ENCODE data around the gene MFSD12. TPM values are rescaled to one million over a fixed set of nuclear protein-coding genes. Genes with fewer than 3 reads are reported as not detected.
"Not testable (repeated sequence)": the region's sequence is repeated elsewhere in the genome, so short reads cannot be mapped to it uniquely, and the experiment has no call there.

MFSD12 gene
- total and polyA plus RNA-seq, 2 experiments from 2014 or later = 23.0 to 67.9 TPM

GRCh38 chr19:3572855-3573161 is 15.4 kb upstream of the MFSD12 start, which contains the start of gene HMG20B:
Gene HMG20B, plus strand, starts transcription at chr19:3572944. Its CDS starts 366 bp downstream, at chr19:3573310.
- H3K4me2 ChIP-seq (ENCODE audit: unreplicated experiment) = peak within 1 kb of the TSS; percentile 92
- peak within 1 kb of the TSS; percentile 90 for H3K9ac ChIP-seq
- peak within 1 kb of the TSS; percentile 57 for H3K27ac ChIP-seq
- H4K20me1 ChIP-seq (ENCODE audit: insufficient read depth) = no peaks in the 10 kb centered on the region
- in situ Hi-C loops (cut with MboI) = no loop called here
- H3K79me2 ChIP-seq (ENCODE audit: insufficient read depth) = no peaks in the 10 kb centered on the region; the same call in 1 of the 2 replicates
- H3K36me3 ChIP-seq (ENCODE audit: low read depth) = no peaks in the 10 kb centered on the region
- H3F3A ChIP-seq (ENCODE audit: insufficient read depth) = peaks cover 11% of the 10 kb centered on the region
- H3K9me3 ChIP-seq (ENCODE audit: low read depth) = no peaks in the 10 kb centered on the region
- no peaks in the 10 kb centered on the region for H3K27me3 ChIP-seq (replicated peaks; ENCODE audit: insufficient read depth)
- no peak for TF ChIP-seq EZH2phosphoT487 (IDR thresholded peaks at IDR 0.05; ENCODE audit: insufficient read depth, low read depth)
- TF ChIP-seq EZH2 (IDR thresholded peaks at IDR 0.05; ENCODE audit: insufficient read depth, poor library complexity, severe bottlenecking) = no peak
- H2AFZ ChIP-seq = peak within 1 kb of the TSS; percentile 99
- no peaks in the 10 kb centered on the region for H3K9me2 ChIP-seq (ENCODE audit: insufficient read depth)
- 0 to 2% methylated on average over 1 to 30 of the region's 30 CpGs for WGBS, 2 experiments (ENCODE audit: low coverage in 1 of 2, low lambda C conversion rate in 2 of 2, missing lambda C conversion rate in 2 of 2)
- DNase-seq = no peak
- H3K4me3 ChIP-seq = peak within 1 kb of the TSS; percentile 93
- H3K4me1 ChIP-seq (ENCODE audit: insufficient read depth) = peaks cover 7% of the 10 kb centered on the region; the same call in 1 of the 2 replicates

GRCh38 chr19:3572132-3572854 is 14.9 kb upstream of the MFSD12 start:
- in situ Hi-C loops (cut with MboI) = no loop called here
- Histone ChIP-seq H3K9me3 (ENCODE audit: low read depth) (no peaks in the 10 kb centered on the region), H3K36me3 (ENCODE audit: low read depth) (no peaks in the 10 kb centered on the region), H2AFZ (peak overlapping the region; percentile 99), H3K4me1 (ENCODE audit: insufficient read depth) (peaks cover 7% of the 10 kb centered on the region; the same call in 1 of the 2 replicates), H3K9me2 (ENCODE audit: insufficient read depth) (no peaks in the 10 kb centered on the region), H3K27ac (no peak overlapping the region), H3K79me2 (ENCODE audit: insufficient read depth) (no peaks in the 10 kb centered on the region; the same call in 1 of the 2 replicates), H3K9ac (peak overlapping the region; percentile 81), H3F3A (ENCODE audit: insufficient read depth) (peaks cover 11% of the 10 kb centered on the region), H3K27me3 (replicated peaks; ENCODE audit: insufficient read depth) (no peaks in the 10 kb centered on the region), H3K4me2 (ENCODE audit: unreplicated experiment) (peak overlapping the region; percentile 92), H4K20me1 (ENCODE audit: insufficient read depth) (no peaks in the 10 kb centered on the region), H3K4me3 (peak overlapping the region; percentile 93)
- DNase-seq = peak; percentile 100
- WGBS, 2 experiments (ENCODE audit: low coverage in 1 of 2, low lambda C conversion rate in 2 of 2, missing lambda C conversion rate in 2 of 2) = 3% methylated on average over 48 of the region's 48 CpGs
- TF ChIP-seq EZH2phosphoT487 (IDR thresholded peaks at IDR 0.05; ENCODE audit: insufficient read depth, low read depth) (no peak), EZH2 (IDR thresholded peaks at IDR 0.05; ENCODE audit: insufficient read depth, poor library complexity, severe bottlenecking) (no peak)

GRCh38 chr19:3570606-3571011 is 13.2 kb upstream of the MFSD12 start:
- H3K9me3 ChIP-seq (ENCODE audit: low read depth) = no peaks in the 10 kb centered on the region
- 67 to 75% methylated on average over 7 of the region's 7 CpGs for WGBS, 2 experiments (ENCODE audit: low coverage in 1 of 2, low lambda C conversion rate in 2 of 2, missing lambda C conversion rate in 2 of 2)

GRCh38 chr19:3570042-3570441 is 12.7 kb upstream of the MFSD12 start:
- H3K4me2 ChIP-seq (ENCODE audit: unreplicated experiment); H3K4me1 ChIP-seq (ENCODE audit: insufficient read depth); DNase-seq; H3K27me3 ChIP-seq (replicated peaks; ENCODE audit: insufficient read depth); H3K27ac ChIP-seq; H3K4me3 ChIP-seq; H3K36me3 ChIP-seq (ENCODE audit: low read depth); H3F3A ChIP-seq (ENCODE audit: insufficient read depth); H3K9ac ChIP-seq; H2AFZ ChIP-seq; in situ Hi-C loops (cut with MboI); H3K9me2 ChIP-seq (ENCODE audit: insufficient read depth); H3K79me2 ChIP-seq (ENCODE audit: insufficient read depth); H3K9me3 ChIP-seq (ENCODE audit: low read depth); H4K20me1 ChIP-seq (ENCODE audit: insufficient read depth): not testable (repeated sequence)
- WGBS, 2 experiments (ENCODE audit: low coverage in 1 of 2, low lambda C conversion rate in 2 of 2, missing lambda C conversion rate in 2 of 2) = 74 to 76% methylated on average over 11 of the region's 11 CpGs

More at GRCh38 chr19:3570606-3571011, 13.2 kb upstream of the MFSD12 start:
- TF ChIP-seq EZH2 (IDR thresholded peaks at IDR 0.05; ENCODE audit: insufficient read depth, poor library complexity, severe bottlenecking) (no peak), EZH2phosphoT487 (IDR thresholded peaks at IDR 0.05; ENCODE audit: insufficient read depth, low read depth) (no peak)
- H3K27ac ChIP-seq = no peak overlapping the region
- no peaks in the 10 kb centered on the region for H4K20me1 ChIP-seq (ENCODE audit: insufficient read depth)
- DNase-seq = no peak
- H3K9me2 ChIP-seq (ENCODE audit: insufficient read depth) = no peaks in the 10 kb centered on the region
- H3K4me3 ChIP-seq = no peak overlapping the region
- H3K4me2 ChIP-seq (ENCODE audit: unreplicated experiment) = no peak overlapping the region
- no peaks in the 10 kb centered on the region for H3K4me1 ChIP-seq (ENCODE audit: insufficient read depth)
- H3K9ac ChIP-seq = no peak overlapping the region
- H3F3A ChIP-seq (ENCODE audit: insufficient read depth) = peaks cover 11% of the 10 kb centered on the region; the same call in 1 of the 2 replicates
- H3K27me3 ChIP-seq (replicated peaks; ENCODE audit: insufficient read depth) = no peaks in the 10 kb centered on the region
- in situ Hi-C loops (cut with MboI) = no loop called here
- H3K36me3 ChIP-seq (ENCODE audit: low read depth) = no peaks in the 10 kb centered on the region
- no peak overlapping the region for H2AFZ ChIP-seq
- H3K79me2 ChIP-seq (ENCODE audit: insufficient read depth) = no peaks in the 10 kb centered on the region; the same call in 1 of the 2 replicates
